ENCODE results near the gene MFAP2.

- TF ChIP-seq EZH2phosphoT487 (conservative IDR thresholded peaks at IDR 0.05; ENCODE audit: low read length) (no peak), CTCF (IDR thresholded peaks at IDR 0.05; ENCODE audit: insufficient read depth, low read length, poor library complexity, severe bottlenecking) (no peak)
Measured at GRCh38 chr1:17030206-17030605, 49.8 kb upstream of the MFAP2 start.

Measured in SU-DHL-6 (cell line).